Measurements from ENCODE around the gene SLC1A2. TPM values are rescaled to one million over a fixed set of nuclear protein-coding genes. Genes with fewer than 3 reads are reported as not detected.

Gene SLC1A2
- total RNA-seq, 1 donor from 2014 or later: 0.07 TPM

- H3K4me3 Mint-ChIP-seq (ENCODE audit: low read depth): no peak overlapping the region
- H3K36me3 Mint-ChIP-seq (ENCODE audit: insufficient read depth): no peaks in the 10 kb centered on the region
- DNase-seq (ENCODE audit: low spot score, unreplicated experiment): no peak
- no peaks in the 10 kb centered on the region for H3K27me3 Mint-ChIP-seq
- H3K27ac Mint-ChIP-seq: no peak overlapping the region
- H3K9me3 Mint-ChIP-seq (ENCODE audit: low read depth): peaks cover 11% of the 10 kb centered on the region
- TF ChIP-seq, protein P1, sequence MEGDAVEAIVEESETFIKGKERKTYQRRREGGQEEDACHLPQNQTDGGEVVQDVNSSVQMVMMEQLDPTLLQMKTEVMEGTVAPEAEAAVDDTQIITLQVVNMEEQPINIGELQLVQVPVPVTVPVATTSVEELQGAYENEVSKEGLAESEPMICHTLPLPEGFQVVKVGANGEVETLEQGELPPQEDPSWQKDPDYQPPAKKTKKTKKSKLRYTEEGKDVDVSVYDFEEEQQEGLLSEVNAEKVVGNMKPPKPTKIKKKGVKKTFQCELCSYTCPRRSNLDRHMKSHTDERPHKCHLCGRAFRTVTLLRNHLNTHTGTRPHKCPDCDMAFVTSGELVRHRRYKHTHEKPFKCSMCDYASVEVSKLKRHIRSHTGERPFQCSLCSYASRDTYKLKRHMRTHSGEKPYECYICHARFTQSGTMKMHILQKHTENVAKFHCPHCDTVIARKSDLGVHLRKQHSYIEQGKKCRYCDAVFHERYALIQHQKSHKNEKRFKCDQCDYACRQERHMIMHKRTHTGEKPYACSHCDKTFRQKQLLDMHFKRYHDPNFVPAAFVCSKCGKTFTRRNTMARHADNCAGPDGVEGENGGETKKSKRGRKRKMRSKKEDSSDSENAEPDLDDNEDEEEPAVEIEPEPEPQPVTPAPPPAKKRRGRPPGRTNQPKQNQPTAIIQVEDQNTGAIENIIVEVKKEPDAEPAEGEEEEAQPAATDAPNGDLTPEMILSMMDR (IDR thresholded peaks at IDR 0.05; ENCODE audit: unreplicated experiment): no peak
- no peaks in the 10 kb centered on the region for H3K4me1 Mint-ChIP-seq (ENCODE audit: low read depth)
These were observed 207.4 kb downstream of the SLC1A2 start for GRCh38 chr11:35211952-35212351.

DNA sequence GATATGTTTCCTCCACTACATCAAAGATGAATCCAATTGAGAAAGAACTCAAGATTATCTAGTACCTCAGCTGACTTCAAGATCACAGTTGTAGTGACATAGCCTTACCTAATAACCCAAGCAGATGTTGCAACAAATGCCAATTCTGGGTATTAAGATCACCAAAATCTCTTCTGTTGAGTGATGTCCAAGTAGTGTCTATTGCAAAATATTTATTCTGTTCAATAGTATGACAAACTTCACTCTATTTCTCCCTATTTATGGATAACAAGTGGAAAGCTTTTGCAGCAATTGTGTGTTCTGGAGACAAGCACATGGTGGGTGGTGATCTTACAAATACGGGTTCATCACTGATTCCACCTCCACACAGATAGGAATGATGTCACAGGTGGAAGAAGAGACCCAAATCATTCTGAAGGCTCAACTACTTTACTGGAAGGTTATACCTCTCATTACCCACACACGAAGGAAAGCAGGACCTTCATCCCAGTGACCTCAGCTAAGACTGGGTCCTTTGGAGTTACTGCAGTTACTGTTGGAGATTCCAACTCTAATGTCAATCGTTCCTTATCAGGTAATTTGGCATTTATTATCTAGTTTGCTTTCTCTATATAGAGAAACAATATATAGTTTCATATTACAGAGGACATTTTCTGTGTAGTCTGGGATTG lies 208.3 kb downstream of the SLC1A2 start:
- no peak overlapping the region for H3K4me3 Mint-ChIP-seq (ENCODE audit: low read depth)
- no peak for DNase-seq (ENCODE audit: low spot score, unreplicated experiment)
- H3K27me3 Mint-ChIP-seq: no peaks in the 10 kb centered on the region
- no peaks in the 10 kb centered on the region for H3K36me3 Mint-ChIP-seq (ENCODE audit: insufficient read depth)
- TF ChIP-seq, protein P1 (IDR thresholded peaks at IDR 0.05; ENCODE audit: unreplicated experiment): no peak
- peaks cover 11% of the 10 kb centered on the region for H3K9me3 Mint-ChIP-seq (ENCODE audit: low read depth)
- H3K27ac Mint-ChIP-seq: no peak overlapping the region
- H3K4me1 Mint-ChIP-seq (ENCODE audit: low read depth): no peaks in the 10 kb centered on the region

DNA sequence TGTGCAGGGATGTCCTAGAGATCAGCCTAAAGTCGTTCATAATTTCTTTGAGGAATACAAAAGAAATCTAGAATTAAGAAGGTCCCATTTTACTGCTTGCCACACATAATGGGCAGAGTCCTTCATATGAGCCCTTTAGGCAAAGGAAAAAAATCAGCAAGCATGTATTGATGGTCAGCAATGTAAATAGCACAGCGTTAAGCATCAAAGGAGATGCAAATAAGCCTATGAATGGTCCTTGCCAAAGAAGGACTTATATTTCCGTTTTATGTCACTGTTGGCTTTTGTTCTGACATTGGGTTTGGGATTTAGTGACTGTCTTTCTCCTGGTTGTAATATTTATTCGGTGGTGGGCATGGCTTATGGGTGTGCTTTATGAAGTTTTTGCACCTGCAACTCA lies 210.6 kb downstream of the SLC1A2 start:
- TF ChIP-seq, protein P1 (IDR thresholded peaks at IDR 0.05; ENCODE audit: unreplicated experiment): no peak
- H3K9me3 Mint-ChIP-seq (ENCODE audit: low read depth): peaks cover 11% of the 10 kb centered on the region
- no peak overlapping the region for H3K4me3 Mint-ChIP-seq (ENCODE audit: low read depth)

DNA sequence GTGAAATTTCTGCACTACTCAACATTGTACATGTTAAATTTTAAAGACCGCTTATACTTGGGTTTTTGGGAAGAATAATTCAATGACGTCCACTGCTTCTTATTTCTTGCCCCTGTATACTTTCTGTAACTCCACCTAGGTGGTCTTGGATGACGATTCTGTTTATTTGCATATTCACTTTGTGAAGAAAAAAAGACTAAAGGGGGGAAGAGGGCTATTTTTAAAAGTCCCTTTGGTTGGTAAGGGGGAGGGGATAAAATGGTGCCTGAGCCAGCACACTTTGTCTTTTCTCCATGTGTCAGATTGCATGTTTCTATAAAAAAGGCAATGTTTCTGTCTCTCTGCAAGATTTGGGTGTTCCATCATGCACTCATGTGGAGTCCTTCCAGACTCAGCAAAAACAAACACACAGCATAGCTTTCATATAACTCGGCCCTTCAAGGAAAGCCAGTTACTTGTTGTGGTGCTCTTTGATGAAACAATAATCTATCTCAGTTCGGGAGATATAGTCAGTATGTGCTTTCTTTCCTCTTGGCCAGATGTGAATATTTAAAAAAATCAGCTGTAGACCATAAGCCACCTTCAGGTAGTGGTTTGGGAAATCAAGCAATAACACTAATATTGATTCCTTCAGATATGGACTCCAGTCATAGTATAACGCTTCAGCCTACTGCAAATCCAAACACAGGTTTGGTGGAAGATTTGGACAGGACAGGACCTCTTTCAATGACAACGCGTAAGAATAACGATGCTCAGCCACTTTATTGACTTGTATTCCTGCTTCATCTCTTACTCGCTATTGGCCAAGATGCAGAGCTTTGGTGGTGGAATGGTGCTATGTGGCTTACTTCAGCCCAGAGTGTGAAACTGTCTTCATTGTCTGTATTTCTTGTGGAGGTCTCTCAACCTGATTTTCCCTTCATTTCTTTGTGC lies 211.6 kb downstream of the SLC1A2 start:
- Mint-ChIP-seq H3K36me3 (ENCODE audit: insufficient read depth) (no peaks in the 10 kb centered on the region), H3K27ac (no peak overlapping the region), H3K9me3 (ENCODE audit: low read depth) (peaks cover 11% of the 10 kb centered on the region), H3K4me1 (ENCODE audit: low read depth) (peaks cover 2% of the 10 kb centered on the region), H3K27me3 (no peaks in the 10 kb centered on the region), H3K4me3 (ENCODE audit: low read depth) (no peak overlapping the region)
- no peak for DNase-seq (ENCODE audit: low spot score, unreplicated experiment)
- TF ChIP-seq, protein P1 (IDR thresholded peaks at IDR 0.05; ENCODE audit: unreplicated experiment): no peak

More for the DNA sequence above, 210.6 kb downstream of the SLC1A2 start:
- DNase-seq (ENCODE audit: low spot score, unreplicated experiment): no peak
- H3K36me3 Mint-ChIP-seq (ENCODE audit: insufficient read depth): no peaks in the 10 kb centered on the region
- no peak overlapping the region for H3K27ac Mint-ChIP-seq
- H3K4me1 Mint-ChIP-seq (ENCODE audit: low read depth): peaks cover 2% of the 10 kb centered on the region
- H3K27me3 Mint-ChIP-seq: no peaks in the 10 kb centered on the region

- peaks cover 11% of the 10 kb centered on the region for H3K9me3 Mint-ChIP-seq (ENCODE audit: low read depth)
- H3K36me3 Mint-ChIP-seq (ENCODE audit: insufficient read depth): no peaks in the 10 kb centered on the region
- no peak overlapping the region for H3K27ac Mint-ChIP-seq
- peaks cover 3% of the 10 kb centered on the region for H3K4me1 Mint-ChIP-seq (ENCODE audit: low read depth)
- H3K27me3 Mint-ChIP-seq: no peaks in the 10 kb centered on the region
- no peak overlapping the region for H3K4me3 Mint-ChIP-seq (ENCODE audit: low read depth)
- DNase-seq (ENCODE audit: low spot score, unreplicated experiment): no peak
- TF ChIP-seq, protein P1 (IDR thresholded peaks at IDR 0.05; ENCODE audit: unreplicated experiment): no peak
These were observed 212.7 kb downstream of the SLC1A2 start for GRCh38 chr11:35206616-35207015.
